ENCODE measurements around the gene SERPINA1.

The SERPINA1 gene

GRCh38 chr14:94343238-94344005, 45.0 kb downstream of the SERPINA1 start:
- Histone ChIP-seq H3K4me3 (ENCODE audit: low read depth in 1 of 2, low read length in 2 of 2) (no peak overlapping the region), H4K20me1 (ENCODE audit: insufficient read depth, low read length) (no peaks in the 10 kb centered on the region), H2AFZ (ENCODE audit: low read depth, low read length) (no peak overlapping the region), H3K79me2 (ENCODE audit: insufficient read depth, low read length) (no peaks in the 10 kb centered on the region), H3K9me3 (ENCODE audit: insufficient read depth, low read length, severe bottlenecking) (no peaks in the 10 kb centered on the region), H3K4me2 (ENCODE audit: insufficient read depth, low read length) (no peak overlapping the region), H3K27ac (ENCODE audit: low read length) (no peak overlapping the region), H3K27me3 (ENCODE audit: insufficient read depth, low read length, poor library complexity) (no peaks in the 10 kb centered on the region), H3K4me1 (ENCODE audit: insufficient read depth, low read length) (no peaks in the 10 kb centered on the region), H3K36me3 (ENCODE audit: insufficient read depth, low read length) (no peaks in the 10 kb centered on the region), H3K9ac (ENCODE audit: low read depth, low read length) (no peak overlapping the region)
- TF ChIP-seq, protein P1, sequence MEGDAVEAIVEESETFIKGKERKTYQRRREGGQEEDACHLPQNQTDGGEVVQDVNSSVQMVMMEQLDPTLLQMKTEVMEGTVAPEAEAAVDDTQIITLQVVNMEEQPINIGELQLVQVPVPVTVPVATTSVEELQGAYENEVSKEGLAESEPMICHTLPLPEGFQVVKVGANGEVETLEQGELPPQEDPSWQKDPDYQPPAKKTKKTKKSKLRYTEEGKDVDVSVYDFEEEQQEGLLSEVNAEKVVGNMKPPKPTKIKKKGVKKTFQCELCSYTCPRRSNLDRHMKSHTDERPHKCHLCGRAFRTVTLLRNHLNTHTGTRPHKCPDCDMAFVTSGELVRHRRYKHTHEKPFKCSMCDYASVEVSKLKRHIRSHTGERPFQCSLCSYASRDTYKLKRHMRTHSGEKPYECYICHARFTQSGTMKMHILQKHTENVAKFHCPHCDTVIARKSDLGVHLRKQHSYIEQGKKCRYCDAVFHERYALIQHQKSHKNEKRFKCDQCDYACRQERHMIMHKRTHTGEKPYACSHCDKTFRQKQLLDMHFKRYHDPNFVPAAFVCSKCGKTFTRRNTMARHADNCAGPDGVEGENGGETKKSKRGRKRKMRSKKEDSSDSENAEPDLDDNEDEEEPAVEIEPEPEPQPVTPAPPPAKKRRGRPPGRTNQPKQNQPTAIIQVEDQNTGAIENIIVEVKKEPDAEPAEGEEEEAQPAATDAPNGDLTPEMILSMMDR (IDR thresholded peaks at IDR 0.05; ENCODE audit: borderline replicate concordance, extremely low read depth, low read length, poor library complexity, severe bottlenecking), result no peak
- no peak for TF ChIP-seq EZH2 (IDR thresholded peaks at IDR 0.05; ENCODE audit: borderline replicate concordance, low read depth, low read length, severe bottlenecking)
- no peak for ATAC-seq (ENCODE audit: insufficient read depth, low read depth)
- DNase-seq, result no peak

GRCh38 chr14:94342334-94342934, 46.0 kb downstream of the SERPINA1 start:
- no peaks in the 10 kb centered on the region for H3K36me3 ChIP-seq (ENCODE audit: insufficient read depth, low read length)
- ATAC-seq (ENCODE audit: insufficient read depth, low read depth) (no peak), DNase-seq (no peak)
- H3K79me2 ChIP-seq (ENCODE audit: insufficient read depth, low read length), result no peaks in the 10 kb centered on the region
- H3K9ac ChIP-seq (ENCODE audit: low read depth, low read length), result no peak overlapping the region
- no peaks in the 10 kb centered on the region for H3K27me3 ChIP-seq (ENCODE audit: insufficient read depth, low read length, poor library complexity)
- no peak overlapping the region for H2AFZ ChIP-seq (ENCODE audit: low read depth, low read length)
- H3K4me1 ChIP-seq (ENCODE audit: insufficient read depth, low read length), result no peaks in the 10 kb centered on the region
- no peaks in the 10 kb centered on the region for H3K9me3 ChIP-seq (ENCODE audit: insufficient read depth, low read length, severe bottlenecking)
- no peak overlapping the region for H3K4me3 ChIP-seq (ENCODE audit: low read depth in 1 of 2, low read length in 2 of 2)
- TF ChIP-seq, protein P1 (IDR thresholded peaks at IDR 0.05; ENCODE audit: borderline replicate concordance, extremely low read depth, low read length, poor library complexity, severe bottlenecking), result no peak
- TF ChIP-seq EZH2 (IDR thresholded peaks at IDR 0.05; ENCODE audit: borderline replicate concordance, low read depth, low read length, severe bottlenecking), result no peak
- no peaks in the 10 kb centered on the region for H4K20me1 ChIP-seq (ENCODE audit: insufficient read depth, low read length)
- H3K4me2 ChIP-seq (ENCODE audit: insufficient read depth, low read length), result no peak overlapping the region
- no peak overlapping the region for H3K27ac ChIP-seq (ENCODE audit: low read length)

DNA sequence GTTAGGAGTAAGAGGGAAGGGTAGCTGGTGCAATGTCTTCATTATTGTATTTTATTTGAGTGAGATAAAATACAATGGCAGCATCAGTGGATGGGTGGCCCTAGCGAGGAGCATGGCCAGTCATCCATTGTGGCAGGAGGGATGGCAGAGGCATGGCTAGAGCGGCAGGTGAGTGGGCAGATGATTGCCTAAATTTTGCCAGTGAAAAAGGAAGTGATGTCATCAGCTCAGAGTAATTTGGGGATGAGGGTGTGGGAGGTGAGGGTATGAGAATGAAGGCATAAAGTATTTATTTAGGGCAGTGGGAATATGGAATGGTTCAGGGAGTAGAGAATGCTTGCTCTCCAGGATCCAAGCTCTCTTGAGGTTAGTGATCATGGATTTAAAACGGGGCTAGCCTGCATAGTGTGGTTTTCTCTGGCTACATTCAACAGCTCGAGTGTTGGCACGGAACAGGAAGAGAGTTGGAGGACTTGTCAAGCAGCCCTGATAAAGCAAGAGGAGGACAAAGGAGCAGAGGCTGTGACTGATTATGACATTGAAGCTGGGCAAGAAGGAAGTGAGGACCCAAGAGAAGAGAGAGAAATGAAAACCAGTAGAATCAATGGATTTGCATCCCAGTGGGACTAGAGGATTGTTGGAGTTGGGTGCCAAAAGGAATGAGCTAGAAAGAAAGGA, 46.6 kb downstream of the SERPINA1 start:
- ATAC-seq (ENCODE audit: insufficient read depth, low read depth), result no peak
- H3K36me3 ChIP-seq (ENCODE audit: insufficient read depth, low read length), result no peaks in the 10 kb centered on the region
- H3K9ac ChIP-seq (ENCODE audit: low read depth, low read length), result no peak overlapping the region
- H2AFZ ChIP-seq (ENCODE audit: low read depth, low read length), result no peak overlapping the region
- no peak overlapping the region for H3K4me2 ChIP-seq (ENCODE audit: insufficient read depth, low read length)
- no peak for DNase-seq
- no peak overlapping the region for H3K27ac ChIP-seq (ENCODE audit: low read length)
- H3K4me1 ChIP-seq (ENCODE audit: insufficient read depth, low read length), result no peaks in the 10 kb centered on the region
- H3K79me2 ChIP-seq (ENCODE audit: insufficient read depth, low read length), result no peaks in the 10 kb centered on the region
- no peaks in the 10 kb centered on the region for H3K27me3 ChIP-seq (ENCODE audit: insufficient read depth, low read length, poor library complexity)
- H4K20me1 ChIP-seq (ENCODE audit: insufficient read depth, low read length), result no peaks in the 10 kb centered on the region
- H3K4me3 ChIP-seq (ENCODE audit: low read depth in 1 of 2, low read length in 2 of 2), result no peak overlapping the region
- TF ChIP-seq, protein P1 (IDR thresholded peaks at IDR 0.05; ENCODE audit: borderline replicate concordance, extremely low read depth, low read length, poor library complexity, severe bottlenecking), result no peak
- no peak for TF ChIP-seq EZH2 (IDR thresholded peaks at IDR 0.05; ENCODE audit: borderline replicate concordance, low read depth, low read length, severe bottlenecking)
- no peaks in the 10 kb centered on the region for H3K9me3 ChIP-seq (ENCODE audit: insufficient read depth, low read length, severe bottlenecking)

All from DND-41 (cell line).